NOMO-1 treated with DMSO at 0.1 percent for 48 hours (cell line): Measurements from ENCODE around the gene CALCB.

ENCODE experiments used
- DNase-seq: peaks from one replicate; lab custom pipeline; 2025; ENCODE audit not compliant: unreplicated experiment; lab: John Stamatoyannopoulos, UW

Gene CALCB

GRCh38 chr11:15117751-15118150 lies 44.4 kb downstream of the CALCB start:
- no peak for DNase-seq

DNA sequence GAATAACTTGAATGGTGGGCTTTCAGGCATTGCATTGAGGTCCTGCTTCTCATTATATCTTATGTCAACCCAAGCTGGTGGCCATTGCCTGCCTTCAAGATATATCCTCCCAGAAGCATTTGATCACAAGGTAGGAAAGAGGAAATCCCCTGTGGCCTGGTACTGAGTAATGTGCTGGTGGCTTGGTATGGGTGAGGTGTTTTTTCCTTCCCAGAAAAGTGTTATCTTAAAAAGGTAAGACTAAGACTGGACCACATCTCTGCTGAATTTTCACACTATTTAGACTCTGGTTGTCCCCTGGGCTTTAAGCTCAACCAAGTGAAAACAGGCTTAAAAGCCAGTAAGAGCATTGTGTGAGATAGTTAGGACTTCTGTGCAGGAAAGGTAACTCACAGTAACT lies 45.0 kb downstream of the CALCB start:
- DNase-seq: no peak

GRCh38 chr11:15119352-15119751 lies 46.0 kb downstream of the CALCB start:
- DNase-seq: no peak

DNA sequence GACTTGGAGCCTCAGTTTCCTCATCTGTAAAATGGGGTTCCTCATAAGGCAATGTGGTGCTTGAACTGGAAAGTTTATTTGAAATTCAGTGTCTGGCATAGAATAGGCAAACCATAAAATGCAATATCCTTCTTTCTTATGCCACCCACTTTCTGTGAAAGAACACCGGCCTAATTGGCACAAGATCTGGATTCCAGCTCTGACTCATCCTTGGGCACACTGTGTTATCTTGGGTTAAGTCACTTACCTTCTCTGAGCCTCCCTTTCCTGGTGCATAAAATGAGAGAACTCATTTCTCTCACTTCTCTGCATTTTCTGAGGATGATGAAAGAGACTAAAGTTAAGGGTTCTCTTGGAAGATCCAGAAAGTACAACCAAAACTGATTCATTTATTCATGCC lies 46.4 kb downstream of the CALCB start:
- no peak for DNase-seq

DNA sequence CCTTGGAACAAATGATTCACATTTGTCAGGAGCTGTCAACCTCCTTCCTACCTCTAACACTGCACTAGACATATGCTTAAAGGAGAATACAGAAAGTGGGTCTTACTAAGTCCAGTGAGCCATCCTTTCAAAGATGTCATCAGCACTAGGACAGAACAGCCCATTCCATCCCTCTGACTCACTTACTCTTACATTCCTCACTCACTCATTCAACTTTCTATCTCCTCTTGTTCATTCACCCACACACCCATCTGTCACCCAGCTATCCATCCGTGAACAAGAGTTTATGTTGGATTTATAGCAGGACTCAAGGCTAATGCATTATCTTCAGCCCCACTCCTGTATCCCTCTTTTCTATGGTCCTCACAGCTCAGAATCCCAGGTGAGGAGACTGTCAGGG lies 50.5 kb downstream of the CALCB start:
- DNase-seq: no peak

- no peak for DNase-seq
These were observed 51.1 kb downstream of the CALCB start for GRCh38 chr11:15124528-15124927.

DNA sequence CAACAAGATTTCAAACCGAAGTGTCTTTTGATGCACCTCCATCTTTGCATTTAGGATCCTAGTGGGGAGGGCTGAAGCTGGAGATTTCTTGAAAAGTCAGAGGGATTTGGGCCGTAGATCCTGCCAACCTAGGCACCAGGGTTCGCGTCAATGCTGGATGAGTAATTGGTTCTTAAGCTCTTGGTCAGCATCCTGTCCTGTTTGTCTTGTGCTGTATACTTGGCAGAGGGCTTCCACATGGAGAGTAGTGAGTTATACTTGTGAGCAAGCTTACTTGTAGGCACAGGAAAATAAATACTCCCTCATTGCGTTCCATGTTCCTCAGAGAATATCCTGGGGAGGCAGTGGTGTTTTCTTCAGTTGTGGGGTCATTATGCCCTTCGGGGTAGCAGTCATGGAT lies 53.9 kb downstream of the CALCB start:
- no peak for DNase-seq
